NCI-H748 treated with DMSO at 0.1 percent for 48 hours (cell line): ENCODE measurements around the gene RNF223.
"Not testable (repeated sequence)": the region's sequence is repeated elsewhere in the genome, so short reads cannot be mapped to it uniquely, and the experiment has no call there.

ENCODE experiments used
- DNase-seq: peaks from one replicate; lab custom pipeline; 2025; lab: John Stamatoyannopoulos, UW

RNF223 gene

DNA sequence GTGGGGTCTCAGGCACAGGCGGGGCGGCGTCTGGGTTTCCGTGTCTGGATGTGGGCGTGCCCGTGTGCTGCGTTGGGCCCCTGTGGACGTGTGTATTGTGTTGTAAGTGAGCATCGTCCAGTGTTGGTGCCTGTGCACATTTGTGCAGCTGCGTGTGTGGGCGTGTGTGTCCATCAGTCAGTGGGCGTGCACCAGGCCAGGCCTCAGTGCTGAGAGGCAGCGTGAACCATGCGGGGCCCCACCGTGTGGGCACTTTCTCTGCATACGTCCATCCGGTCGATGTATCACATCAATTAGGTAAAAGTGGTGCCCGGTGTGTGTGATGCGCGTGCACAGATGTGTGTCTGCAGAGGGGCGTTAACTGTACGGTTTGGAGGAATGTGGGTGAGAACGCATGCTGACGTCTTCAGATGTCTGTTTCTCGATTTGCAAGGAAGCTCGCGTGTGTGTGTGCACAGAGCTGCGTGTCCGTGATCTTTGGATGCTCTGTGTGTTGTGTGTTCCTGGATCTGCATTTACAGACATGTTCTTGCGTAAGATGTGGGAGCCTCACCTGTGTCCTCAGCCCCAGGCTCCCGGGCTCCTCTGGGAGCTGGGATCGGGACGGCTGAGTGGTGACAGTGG is 29.5 kb downstream of the RNF223 start:
- DNase-seq = no peak

GRCh38 chr1:1043921-1044320 is 30.2 kb downstream of the RNF223 start:
- no peak for DNase-seq

DNA sequence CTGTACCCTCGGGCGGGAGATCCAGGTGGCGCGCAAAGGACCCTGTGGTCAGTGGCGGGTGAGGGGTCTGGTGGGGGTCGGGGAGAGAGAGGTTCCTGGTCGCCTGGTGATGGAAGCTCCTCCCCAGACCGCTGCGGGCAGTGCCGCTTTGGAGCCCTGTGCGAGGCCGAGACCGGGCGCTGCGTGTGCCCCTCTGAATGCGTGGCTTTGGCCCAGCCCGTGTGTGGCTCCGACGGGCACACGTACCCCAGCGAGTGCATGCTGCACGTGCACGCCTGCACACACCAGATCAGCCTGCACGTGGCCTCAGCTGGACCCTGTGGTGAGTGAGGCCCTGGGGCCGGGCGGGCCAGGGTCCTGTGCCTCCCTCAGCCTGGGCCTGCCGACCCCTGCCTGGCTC is 30.7 kb downstream of the RNF223 start:
- no peak for DNase-seq

DNA sequence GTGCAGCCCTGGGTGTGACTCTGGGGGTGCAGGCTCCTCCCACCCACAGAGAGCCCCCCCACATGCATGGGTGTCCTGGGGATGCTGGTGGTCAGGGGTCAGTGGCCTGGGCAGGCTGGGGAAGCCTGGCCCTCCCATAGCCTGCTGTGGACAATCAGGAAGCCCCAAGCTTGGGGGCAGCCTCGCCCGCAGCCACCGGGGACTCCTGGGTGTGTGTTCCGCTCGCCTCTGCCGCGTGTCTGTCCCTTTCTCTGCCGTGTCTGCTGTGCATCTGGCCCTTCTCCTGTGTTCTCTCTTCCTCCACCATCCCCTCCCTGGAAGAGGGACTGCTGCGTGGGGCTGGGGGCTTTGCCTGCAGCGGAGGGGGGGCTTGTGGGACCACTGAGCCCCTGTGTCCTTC is 31.3 kb downstream of the RNF223 start:
- no peak for DNase-seq

- DNase-seq = no peak
These were observed 32.2 kb downstream of the RNF223 start for GRCh38 chr1:1041873-1042272.

DNA sequence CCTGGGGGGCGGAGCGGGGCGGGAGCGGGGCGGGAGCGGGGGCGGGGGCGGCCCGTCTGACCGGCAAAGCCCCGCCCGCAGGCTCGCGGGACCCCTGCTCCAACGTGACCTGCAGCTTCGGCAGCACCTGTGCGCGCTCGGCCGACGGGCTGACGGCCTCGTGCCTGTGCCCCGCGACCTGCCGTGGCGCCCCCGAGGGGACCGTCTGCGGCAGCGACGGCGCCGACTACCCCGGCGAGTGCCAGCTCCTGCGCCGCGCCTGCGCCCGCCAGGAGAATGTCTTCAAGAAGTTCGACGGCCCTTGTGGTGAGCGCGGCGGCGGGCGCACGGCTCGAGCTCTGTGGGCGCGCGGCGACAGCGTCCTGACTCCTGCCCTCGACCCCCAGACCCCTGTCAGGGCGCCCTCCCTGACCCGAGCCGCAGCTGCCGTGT is 33.0 kb downstream of the RNF223 start:
- no peak for DNase-seq

DNA sequence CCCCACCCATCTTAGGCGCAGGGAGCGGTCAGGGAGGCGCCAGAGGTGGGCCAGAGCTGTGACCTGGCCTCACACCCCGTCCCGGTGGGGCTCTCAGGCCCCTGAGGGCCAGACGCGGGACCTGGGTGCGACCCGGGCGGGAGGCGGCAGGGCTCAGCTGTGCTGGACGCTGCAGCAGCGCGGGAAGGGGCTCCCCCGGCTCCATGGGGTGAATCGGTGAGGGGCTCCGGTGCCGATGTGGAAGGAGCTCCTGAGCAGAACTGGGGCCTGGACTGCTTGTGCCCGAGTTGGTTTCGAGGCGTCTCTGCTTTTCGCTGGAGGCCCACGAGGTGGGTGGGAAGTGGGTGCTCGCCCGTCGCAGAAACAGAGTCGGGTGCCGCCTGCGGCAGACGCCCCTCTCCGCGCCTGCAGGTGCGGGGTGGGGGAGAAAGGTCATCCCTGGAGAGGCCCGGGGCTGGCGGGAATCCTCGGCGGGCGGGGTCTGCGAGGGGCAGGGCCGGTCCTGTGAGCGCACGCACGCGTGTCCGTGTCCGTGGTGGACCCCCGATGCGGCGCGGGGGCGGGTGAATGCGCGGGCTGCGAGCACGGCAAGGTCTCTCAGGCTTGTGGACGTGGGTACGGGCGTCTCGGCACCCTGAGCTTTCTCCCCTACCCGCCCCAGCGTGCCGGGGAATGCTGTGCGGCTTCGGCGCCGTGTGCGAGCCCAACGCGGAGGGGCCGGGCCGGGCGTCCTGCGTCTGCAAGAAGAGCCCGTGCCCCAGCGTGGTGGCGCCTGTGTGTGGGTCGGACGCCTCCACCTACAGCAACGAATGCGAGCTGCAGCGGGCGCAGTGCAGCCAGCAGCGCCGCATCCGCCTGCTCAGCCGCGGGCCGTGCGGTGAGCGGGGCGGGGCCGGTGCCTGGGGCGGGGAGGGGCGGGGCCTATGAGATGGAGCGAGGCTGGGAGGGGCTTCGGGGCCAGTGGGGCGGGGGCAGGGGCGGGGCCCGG is 33.8 kb downstream of the RNF223 start:
- DNase-seq = peak; percentile 16

- DNase-seq = no peak
These were observed 34.8 kb downstream of the RNF223 start for GRCh38 chr1:1039145-1039910.

- DNase-seq = no peak
These were observed 35.4 kb downstream of the RNF223 start for GRCh38 chr1:1038694-1039093.

- no peak for DNase-seq
These were observed 36.5 kb downstream of the RNF223 start for GRCh38 chr1:1037366-1038327.

DNA sequence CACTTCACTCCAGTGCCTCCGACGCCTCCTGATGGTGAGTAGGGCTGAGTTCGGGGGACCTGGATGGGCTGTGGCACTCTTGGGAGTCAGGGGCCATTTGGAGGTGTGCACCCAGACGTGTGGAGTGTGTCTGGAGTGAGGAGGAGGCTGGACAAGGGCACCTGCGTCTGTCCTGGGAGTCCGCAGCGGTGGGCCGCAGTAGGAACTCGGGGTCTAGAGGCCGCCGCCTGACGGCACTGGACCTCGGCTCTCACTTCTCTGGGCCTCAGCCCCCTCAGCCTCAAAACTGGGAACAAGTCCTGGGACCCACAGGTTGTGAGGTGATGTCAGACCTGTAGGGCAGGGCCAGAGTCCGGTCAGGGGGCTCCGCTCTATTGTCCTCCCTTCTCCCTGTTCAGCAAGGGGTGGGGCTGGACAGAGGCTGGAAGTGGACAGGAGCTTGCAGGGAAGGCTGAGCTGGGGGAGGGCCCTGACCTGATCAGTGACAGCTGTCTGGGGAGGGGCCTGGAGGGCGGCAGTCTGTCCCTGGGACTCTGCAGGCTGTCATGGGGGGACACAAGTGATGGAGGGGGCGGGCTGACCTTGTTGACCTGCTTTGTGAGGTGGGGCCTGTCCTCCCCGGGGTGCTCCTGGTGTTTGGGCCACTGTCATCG is 38.7 kb downstream of the RNF223 start:
- DNase-seq = no peak

GRCh38 chr1:1034439-1034781 is 39.7 kb downstream of the RNF223 start:
- DNase-seq = no peak

GRCh38 chr1:1033731-1034438 is 40.2 kb downstream of the RNF223 start:
- no peak for DNase-seq

DNA sequence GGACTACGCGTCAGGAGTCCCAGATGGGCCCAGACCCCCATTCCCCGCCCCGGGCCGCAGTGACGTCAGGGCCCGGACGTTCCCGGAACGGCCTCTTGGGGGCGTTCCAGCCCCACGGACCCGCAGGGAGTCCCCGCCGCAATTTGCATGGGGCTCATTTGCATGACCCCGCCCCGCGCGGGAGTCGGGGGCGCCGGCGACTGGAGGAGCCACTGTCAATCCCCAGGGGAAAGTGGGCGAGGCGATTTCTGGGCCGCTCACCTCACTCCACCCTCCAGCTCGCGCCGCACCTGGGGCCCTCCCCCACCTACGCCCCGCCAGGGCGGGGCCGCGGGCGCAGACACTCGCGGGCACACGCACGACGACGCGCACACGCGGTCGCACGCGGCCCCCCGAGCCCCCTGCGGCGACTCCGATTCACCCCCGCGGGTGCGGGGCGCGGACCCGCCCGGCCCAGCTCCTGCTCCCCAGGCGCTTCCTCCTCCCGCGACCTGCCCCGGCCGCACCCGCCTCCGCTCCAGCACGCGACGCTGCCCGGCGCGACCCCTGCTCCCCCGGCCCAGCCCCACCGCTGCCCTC is 41.0 kb downstream of the RNF223 start:
- DNase-seq = peak; percentile 72

DNA sequence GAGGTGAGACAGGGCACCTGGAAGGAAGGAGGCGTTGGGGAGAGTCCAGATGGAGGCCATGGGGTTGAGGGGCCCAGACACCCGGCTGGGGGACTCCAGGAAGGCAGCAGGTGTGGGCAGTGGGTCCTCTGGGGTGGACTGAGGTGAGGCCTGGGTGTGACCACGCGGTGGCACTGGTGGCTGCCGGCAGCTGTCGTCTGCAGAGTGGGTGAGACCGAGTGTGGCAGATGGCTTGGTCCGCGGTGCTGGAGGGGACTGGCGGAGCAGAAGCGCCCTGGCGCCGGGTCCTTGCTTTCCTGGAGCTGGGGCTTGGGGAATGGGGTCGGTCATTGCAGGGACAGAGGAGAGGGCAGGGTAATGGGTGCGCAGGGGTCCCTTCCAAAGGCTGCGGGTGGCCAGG is 41.7 kb downstream of the RNF223 start:
- DNase-seq = no peak

DNA sequence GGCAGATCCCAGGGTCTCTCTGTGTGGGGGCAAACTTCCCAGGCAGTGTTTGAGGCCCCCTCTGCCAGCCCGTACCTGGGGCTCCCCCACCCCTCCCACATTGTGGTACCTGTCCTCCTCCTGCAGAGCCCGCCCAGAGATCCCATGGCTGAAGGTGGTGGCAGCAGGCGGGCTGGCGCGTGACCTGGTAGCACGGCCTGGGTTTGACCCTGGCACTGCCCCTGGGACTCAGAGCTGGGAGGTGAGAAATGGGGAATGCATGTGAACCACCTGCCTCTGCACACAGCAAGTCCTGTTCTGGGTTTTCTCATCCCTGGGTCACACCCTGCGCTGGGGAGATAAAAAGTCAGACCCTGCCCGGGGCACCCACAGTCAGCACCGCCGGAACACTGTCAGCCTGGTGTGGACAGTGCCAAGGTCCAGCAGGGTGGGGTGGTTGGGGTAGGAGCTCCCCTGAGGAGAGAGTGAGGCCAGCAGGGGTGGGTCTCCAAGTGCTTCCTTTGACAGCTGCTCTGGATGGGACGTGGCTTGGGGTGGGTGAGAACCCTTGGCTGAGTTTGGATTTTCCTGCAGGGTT is 42.4 kb downstream of the RNF223 start:
- no peak for DNase-seq

DNA sequence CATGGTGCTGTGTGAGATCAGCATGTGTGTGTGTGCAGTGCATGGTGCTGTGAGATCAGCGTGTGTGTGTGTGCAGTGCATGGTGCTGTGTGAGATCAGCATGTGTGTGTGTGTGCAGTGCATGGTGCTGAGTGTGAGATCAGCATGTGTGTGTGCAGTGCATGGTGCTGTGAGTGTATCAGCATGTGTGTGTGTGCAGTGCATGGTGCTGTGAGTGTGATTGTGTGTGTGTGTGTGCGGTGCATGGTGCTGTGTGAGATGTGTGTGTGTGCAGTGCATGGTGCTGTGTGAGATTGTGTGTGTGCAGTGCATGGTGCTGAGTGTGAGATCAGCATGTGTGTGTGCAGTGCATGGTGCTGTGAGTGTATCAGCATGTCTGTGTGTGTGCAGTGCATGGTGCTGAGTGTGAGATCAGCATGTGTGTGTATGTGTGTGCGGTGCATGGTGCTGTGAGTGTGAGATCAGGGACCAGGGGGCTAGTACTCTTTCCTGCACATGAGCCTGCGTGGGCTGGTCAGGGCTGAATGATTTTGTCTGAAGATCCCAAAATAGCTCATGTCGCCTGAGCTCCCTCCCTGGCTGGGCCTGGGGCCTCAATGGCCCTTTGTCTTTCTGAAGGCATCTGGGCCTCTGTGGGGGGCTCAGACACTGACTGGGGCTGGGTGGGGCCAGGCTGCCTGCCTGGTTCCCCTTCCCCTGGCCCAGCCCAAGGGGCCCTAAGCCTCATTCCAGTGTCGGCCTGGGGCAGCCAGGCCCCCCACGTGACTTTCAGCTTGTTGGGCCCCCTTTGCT is 43.0 kb downstream of the RNF223 start:
- DNase-seq = not testable (repeated sequence)

DNA sequence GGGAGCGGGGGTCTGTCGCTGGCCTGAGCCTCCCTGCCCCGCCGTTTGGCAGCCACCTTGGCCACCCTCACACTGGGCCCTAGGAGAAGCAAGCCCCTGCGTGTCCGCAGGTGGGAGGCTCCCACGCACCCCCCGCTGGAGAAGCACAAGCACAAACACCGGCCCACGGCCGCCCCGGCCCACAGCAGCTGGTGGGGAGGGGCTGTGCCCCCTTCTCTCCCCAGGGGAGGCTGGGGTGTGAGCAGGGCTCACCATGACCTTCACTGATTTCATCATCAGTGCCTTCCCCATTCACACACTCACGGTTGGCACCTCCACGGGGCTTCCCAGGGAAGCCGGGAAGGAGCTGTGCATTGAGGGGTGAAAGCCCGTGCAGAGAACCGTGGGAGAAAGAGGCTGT is 46.3 kb downstream of the RNF223 start:
- DNase-seq = no peak
